ENCODE data around the gene ZFP1. TPM values are rescaled to one million over a fixed set of nuclear protein-coding genes. Genes with fewer than 3 reads are reported as not detected.

The ZFP1 gene
- total RNA-seq, 4 donors from 2014 or later = 4.8 to 8.7 (median 6.5) TPM

DNA sequence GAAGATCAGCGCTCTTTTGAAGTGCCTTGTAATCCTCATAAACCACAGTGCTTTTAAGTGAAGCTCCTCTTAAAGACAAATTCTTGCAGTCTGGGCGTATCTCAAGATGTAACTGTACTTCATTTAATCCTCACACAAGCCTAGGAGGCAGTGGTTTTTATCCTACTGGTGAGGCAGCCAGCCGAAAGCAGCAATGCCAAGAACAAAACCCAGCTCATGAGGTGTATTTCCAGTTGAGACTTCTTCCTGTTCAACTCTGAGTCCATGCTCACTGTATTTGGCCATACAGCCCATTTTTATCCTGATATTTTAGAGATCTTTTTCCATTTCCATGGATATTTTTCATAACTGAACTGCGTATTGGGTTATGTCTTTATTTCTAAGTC, 44.9 kb downstream of the ZFP1 start:
- no peak overlapping the region for H3K4me3 ChIP-seq (ENCODE audit: low read depth, poor library complexity, severe bottlenecking)
- 73 to 84% methylated on average over 4 of the region's 4 CpGs for WGBS, 2 donors
- DNase-seq (ENCODE audit: low spot score in 2 of 2) = no peak
- intact Hi-C loops (cut with DNase I; ENCODE audit: low total_unique reads) = loop anchor here (10.0 kb wide), 1 partner anchor 572 kb away; no protein-coding TSS in a partner anchor
- no peak for TF ChIP-seq POLR2A (IDR thresholded peaks at IDR 0.05)
- TF ChIP-seq, protein P1, sequence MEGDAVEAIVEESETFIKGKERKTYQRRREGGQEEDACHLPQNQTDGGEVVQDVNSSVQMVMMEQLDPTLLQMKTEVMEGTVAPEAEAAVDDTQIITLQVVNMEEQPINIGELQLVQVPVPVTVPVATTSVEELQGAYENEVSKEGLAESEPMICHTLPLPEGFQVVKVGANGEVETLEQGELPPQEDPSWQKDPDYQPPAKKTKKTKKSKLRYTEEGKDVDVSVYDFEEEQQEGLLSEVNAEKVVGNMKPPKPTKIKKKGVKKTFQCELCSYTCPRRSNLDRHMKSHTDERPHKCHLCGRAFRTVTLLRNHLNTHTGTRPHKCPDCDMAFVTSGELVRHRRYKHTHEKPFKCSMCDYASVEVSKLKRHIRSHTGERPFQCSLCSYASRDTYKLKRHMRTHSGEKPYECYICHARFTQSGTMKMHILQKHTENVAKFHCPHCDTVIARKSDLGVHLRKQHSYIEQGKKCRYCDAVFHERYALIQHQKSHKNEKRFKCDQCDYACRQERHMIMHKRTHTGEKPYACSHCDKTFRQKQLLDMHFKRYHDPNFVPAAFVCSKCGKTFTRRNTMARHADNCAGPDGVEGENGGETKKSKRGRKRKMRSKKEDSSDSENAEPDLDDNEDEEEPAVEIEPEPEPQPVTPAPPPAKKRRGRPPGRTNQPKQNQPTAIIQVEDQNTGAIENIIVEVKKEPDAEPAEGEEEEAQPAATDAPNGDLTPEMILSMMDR (IDR thresholded peaks at IDR 0.05) = no peak

DNA sequence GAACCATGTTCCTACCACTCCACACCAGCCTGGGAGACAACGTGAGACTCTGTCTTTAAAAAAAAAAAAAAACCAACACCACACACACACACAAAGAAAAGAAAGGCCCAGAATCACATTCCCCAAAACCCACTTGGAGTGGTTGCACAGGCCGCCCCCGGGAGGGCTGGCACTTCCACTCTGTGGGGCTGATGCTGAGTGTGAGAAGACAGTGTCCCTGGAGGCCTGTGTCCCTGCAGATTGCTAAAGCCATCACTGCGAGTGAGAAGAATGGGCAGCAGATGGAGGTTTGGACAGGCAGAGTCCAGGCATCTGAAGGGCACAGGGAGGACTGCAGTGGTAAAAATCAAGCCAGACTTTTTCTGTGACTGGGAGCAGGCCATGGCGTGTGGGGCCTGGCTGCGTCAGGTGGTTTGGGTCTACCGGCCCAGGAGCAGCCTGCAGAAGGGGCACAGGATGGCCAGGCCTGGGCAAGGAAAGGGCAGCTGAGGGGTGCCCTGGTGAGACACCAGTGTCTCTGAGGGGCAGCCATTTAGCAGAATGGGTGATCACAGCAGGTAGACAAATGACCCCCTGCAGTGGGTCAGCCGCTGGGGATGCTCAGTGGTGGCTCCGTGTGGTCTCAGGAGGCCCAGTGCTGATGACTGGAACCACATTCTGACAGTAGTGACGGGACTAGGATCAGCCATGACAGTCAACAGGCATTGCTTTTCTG, 45.6 kb downstream of the ZFP1 start:
- WGBS, 2 donors = 84 to 87% methylated on average over 10 of the region's 10 CpGs
- TF ChIP-seq POLR2A (IDR thresholded peaks at IDR 0.05) = no peak
- TF ChIP-seq, protein P1 (IDR thresholded peaks at IDR 0.05) = no peak
- intact Hi-C loops (cut with DNase I; ENCODE audit: low total_unique reads) = loop anchor here (10.0 kb wide), 1 partner anchor 571 kb away; no protein-coding TSS in a partner anchor
- DNase-seq (ENCODE audit: low spot score in 2 of 2) = peak in 1 of 2 donors; percentile 65
- no peak overlapping the region for H3K4me3 ChIP-seq (ENCODE audit: low read depth, poor library complexity, severe bottlenecking)

DNA sequence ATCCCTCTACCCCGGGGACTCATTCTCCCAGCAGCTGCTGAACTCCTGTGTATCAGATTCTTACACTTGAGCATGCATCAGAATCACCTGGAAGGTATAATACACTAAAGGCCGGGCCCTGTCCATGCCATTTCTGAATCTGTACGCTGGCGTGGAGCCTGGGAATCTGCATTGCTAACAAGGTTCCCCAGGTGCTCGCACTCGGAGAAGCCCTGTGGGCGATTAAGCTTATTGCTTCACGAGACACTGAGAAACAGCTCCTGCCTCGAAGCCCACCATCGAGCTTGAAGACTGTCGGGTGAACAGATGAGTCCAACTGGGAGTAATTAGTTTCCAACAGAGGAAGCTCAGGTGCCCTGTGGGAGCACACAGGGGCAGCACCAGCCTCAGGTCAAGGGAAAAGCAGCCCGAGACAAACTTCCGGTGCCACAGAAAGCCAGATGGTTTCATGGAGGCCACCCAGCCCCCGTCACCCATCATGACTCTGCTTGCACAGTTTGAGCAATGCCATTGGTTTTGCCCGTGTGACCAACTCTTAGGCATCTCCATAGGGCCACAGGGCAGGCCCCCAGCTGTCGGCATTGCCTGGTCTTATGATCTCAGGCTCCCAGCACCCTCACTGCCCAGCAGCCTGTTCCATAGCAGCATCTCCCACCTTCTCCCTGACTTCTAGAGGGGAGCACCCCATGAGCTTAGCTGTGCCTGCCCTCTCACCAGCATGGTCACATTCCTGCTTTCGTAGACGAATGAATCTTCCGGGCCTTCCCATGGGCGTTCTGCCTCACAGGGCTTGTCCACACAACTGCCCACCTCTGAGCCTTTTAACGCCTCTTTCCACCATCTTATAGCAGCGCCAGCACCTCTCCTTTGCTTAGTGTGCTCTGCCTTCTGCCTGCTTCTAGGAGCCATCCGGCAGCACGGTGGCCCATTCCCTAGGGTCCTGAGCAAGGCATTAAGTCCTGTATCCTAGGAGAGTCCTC, 47.8 kb downstream of the ZFP1 start:
- H3K4me3 ChIP-seq (ENCODE audit: low read depth, poor library complexity, severe bottlenecking) = no peak overlapping the region
- WGBS, 2 donors = 83% methylated on average over 24 of the region's 24 CpGs
- DNase-seq (ENCODE audit: low spot score in 2 of 2) = peak in 1 of 2 donors; percentile 76
- TF ChIP-seq POLR2A (IDR thresholded peaks at IDR 0.05) = no peak
- TF ChIP-seq, protein P1 (IDR thresholded peaks at IDR 0.05) = no peak
- intact Hi-C loops (cut with DNase I; ENCODE audit: low total_unique reads) = loop anchor here (10.0 kb wide), 1 partner anchor 569 kb away; no protein-coding TSS in a partner anchor

DNA sequence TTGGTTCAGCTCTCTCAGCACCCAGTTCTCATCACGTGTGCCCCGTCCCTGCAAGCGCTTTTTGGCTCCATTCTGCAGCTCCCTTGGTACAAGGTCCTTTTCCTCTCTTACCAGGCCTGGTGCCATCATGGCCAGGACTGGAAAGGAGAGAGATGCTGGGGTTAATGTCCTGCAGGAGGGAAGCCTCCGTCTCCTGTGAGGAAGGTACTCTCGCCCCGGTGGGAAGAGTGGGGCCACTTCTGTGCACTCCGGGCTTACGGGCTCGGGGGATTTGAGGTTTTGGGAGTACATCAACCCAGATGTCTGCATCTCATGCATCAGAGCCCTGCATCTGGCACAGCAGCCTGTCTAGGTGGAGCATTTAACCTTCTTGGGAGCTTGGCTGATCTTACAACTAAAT, 48.5 kb downstream of the ZFP1 start:
- TF ChIP-seq, protein P1 (IDR thresholded peaks at IDR 0.05) = no peak
- TF ChIP-seq POLR2A (IDR thresholded peaks at IDR 0.05) = no peak

DNA sequence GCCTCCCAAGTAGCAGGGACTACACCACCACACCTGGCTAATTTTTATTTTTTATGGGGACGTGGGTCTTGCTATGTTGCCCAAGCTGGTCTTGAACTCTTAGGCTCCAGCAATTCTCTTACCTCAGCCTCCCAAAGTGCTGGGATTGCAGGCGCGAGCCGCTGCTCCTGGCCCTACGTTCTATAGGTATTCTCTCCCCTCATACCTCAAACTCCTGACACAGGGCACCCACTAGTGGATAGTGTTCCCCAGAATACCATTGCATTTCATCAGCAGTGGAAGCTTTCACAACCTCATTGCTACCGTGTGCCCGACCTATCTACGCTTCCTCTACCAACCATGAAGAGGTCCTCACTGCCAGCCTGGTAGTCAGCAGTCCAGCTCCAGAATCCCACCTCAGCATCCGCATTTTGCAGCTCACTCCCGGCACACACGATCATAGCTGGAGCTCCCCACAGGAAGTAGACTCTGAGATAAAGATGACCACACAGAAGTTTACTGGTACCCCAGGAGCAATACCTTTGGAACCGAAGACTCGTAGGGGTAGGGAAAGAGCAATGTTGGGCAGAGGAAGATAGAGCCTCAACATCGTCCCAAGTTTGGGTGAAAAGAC, 49.3 kb downstream of the ZFP1 start:
- peak in 1 of 2 donors; percentile 57 for DNase-seq (ENCODE audit: low spot score in 2 of 2)
- WGBS, 2 donors = 63 to 67% methylated on average over 14 of the region's 14 CpGs
- intact Hi-C loops (cut with DNase I; ENCODE audit: low total_unique reads) = loop anchor here (10.0 kb wide), 1 partner anchor 567 kb away; no protein-coding TSS in a partner anchor
- no peak for TF ChIP-seq POLR2A (IDR thresholded peaks at IDR 0.05)
- TF ChIP-seq, protein P1 (IDR thresholded peaks at IDR 0.05) = no peak
- H3K4me3 ChIP-seq (ENCODE audit: low read depth, poor library complexity, severe bottlenecking) = no peak overlapping the region

More for the DNA sequence above, 48.5 kb downstream of the ZFP1 start:
- intact Hi-C loops (cut with DNase I; ENCODE audit: low total_unique reads) = loop anchor here (10.0 kb wide), 1 partner anchor 568 kb away; no protein-coding TSS in a partner anchor
- 76 to 81% methylated on average over 8 of the region's 9 CpGs for WGBS, 2 donors
- no peak overlapping the region for H3K4me3 ChIP-seq (ENCODE audit: low read depth, poor library complexity, severe bottlenecking)
- DNase-seq (ENCODE audit: low spot score in 2 of 2) = peak in 1 of 2 donors; percentile 57

Data from lower leg skin (tissue), 4 donors.